HEK293T (cell line): ENCODE data around the gene FRYL.

Experiments
- CTCF ChIA-PET: fragments of 350-600 bp; formaldehyde crosslinking; extraction: SDS; loops from one replicate; lab custom pipeline; 2021; ENCODE audit warnings: antibody characterized with exemption, inconsistent platforms; lab: Yijun Ruan, JAX
- POLR2A ChIA-PET: fragments of 350-600 bp; formaldehyde crosslinking; extraction: SDS; loops from one replicate; lab custom pipeline; 2020; ENCODE audit warnings: antibody characterized with exemption, inconsistent platforms; lab: Yijun Ruan, JAX
- DNase-seq: peaks from one replicate; pipeline ENCODE4 v3.0.0; 2012; ENCODE audit warnings: mixed read lengths; ENCODE audit errors: extremely low spot score
- ARNT ChIP-seq: fragments of 450-650 bp; IDR thresholded peaks from 2 replicates; pipeline ENCODE4 v1.6.1; 2017; ENCODE audit warnings: mild to moderate bottlenecking
- BHLHE40 ChIP-seq: fragments of 450-650 bp; IDR thresholded peaks from 2 replicates; pipeline ENCODE4 v1.6.1; 2016; ENCODE audit warnings: mild to moderate bottlenecking, moderate library complexity, borderline replicate concordance
- CTBP1 ChIP-seq: fragments of 450-650 bp; IDR thresholded peaks from 2 replicates; pipeline ENCODE4 v1.6.1; 2016; ENCODE audit warnings: borderline replicate concordance
- ELF4 ChIP-seq: fragments of 450-650 bp; IDR thresholded peaks from 2 replicates; pipeline ENCODE4 v1.6.1; 2017; ENCODE audit warnings: antibody characterized with exemption
- FOXA1 ChIP-seq: fragments of 450-650 bp; IDR thresholded peaks from 2 replicates; pipeline ENCODE4 v1.6.1; 2016; ENCODE audit warnings: mild to moderate bottlenecking
- FOXK2 ChIP-seq: fragments of 450-650 bp; IDR thresholded peaks from 2 replicates; pipeline ENCODE4 v1.6.1; 2016; ENCODE audit warnings: mild to moderate bottlenecking
- FOXM1 ChIP-seq: fragments of 450-650 bp; IDR thresholded peaks from 2 replicates; pipeline ENCODE4 v1.6.1; 2017; ENCODE audit warnings: mild to moderate bottlenecking, borderline replicate concordance
- HDGF ChIP-seq: fragments of 450-650 bp; IDR thresholded peaks from 2 replicates; pipeline ENCODE4 v1.6.1; 2017; ENCODE audit warnings: antibody characterized with exemption, borderline replicate concordance
- L3MBTL2 ChIP-seq: fragments of 450-650 bp; conservative IDR thresholded peaks from 2 replicates; pipeline ENCODE4 v1.6.1; 2016; ENCODE audit warnings: mild to moderate bottlenecking
- LEF1 ChIP-seq: fragments of 450-650 bp; IDR thresholded peaks from 2 replicates; pipeline ENCODE4 v1.6.1; 2017; ENCODE audit warnings: mild to moderate bottlenecking, borderline replicate concordance
- NFRKB ChIP-seq: fragments of 450-650 bp; IDR thresholded peaks from 2 replicates; pipeline ENCODE4 v1.6.1; 2016; ENCODE audit warnings: mild to moderate bottlenecking, moderate library complexity
- SP1 ChIP-seq: fragments of 450-650 bp; IDR thresholded peaks from 2 replicates; pipeline ENCODE4 v1.6.1; 2017
- SUZ12 ChIP-seq: fragments of 450-650 bp; IDR thresholded peaks from 2 replicates; pipeline ENCODE4 v1.6.1; 2016; ENCODE audit warnings: mild to moderate bottlenecking
- TARDBP ChIP-seq: fragments of 450-650 bp; IDR thresholded peaks from 2 replicates; pipeline ENCODE4 v1.6.1; 2016
- ZNF384 ChIP-seq: fragments of 450-650 bp; IDR thresholded peaks from 2 replicates; pipeline ENCODE4 v1.6.1; 2016
- TF ChIP-seq, protein P1 (sequence below): fragments of 450-650 bp; IDR thresholded peaks from 2 replicates; pipeline ENCODE4 v1.6.1; 2016

FRYL gene

DNA sequence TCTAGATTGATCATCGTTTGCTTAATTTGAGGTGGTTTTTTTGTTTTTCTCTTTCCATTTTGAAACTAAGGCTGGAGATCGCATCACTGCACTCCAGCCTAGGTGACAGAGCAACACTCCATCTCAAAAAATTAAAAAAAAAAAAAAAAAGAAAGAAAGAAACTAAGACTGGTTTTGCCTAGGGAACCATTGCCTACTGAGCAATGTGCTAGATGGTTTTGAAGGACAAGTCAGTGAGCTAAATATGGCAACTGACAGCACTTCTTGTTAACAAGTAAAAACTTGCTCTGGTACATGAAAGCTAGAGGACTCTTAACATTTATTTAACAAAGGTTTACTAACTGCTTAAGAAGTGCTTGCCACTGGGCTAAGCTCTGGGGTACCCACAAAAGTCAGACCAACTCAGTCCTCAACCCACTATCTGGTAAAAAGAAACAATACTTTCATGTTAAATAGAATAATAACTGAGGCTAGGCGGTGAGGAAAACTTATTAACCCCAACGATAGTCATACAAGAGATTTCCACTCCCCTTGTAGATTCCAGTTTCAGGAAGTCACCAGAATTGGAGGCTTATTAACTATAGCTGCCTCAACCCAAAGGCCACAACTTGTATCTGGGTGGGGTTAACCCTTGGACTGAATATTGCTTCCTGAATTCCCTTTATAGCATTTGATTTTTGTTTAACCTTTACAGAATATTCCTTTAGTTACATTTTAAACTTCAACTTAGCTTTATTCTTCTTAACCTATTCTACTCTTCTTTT is 111.6 kb downstream of the FRYL start:
- ChIA-PET CTCF (interaction anchor here (0.9 kb wide), 1 partner anchor 90 kb away, joined by 4 read pairs; no protein-coding TSS in a partner anchor), POLR2A (no interaction called here)
- no peak for TF ChIP-seq TARDBP
- no peak for TF ChIP-seq L3MBTL2
- TF ChIP-seq HDGF, result no peak
- TF ChIP-seq NFRKB, result no peak
- no peak for TF ChIP-seq FOXA1
- TF ChIP-seq LEF1, result no peak
- no peak for TF ChIP-seq ELF4
- no peak for TF ChIP-seq FOXK2
- no peak for TF ChIP-seq SUZ12
- TF ChIP-seq, protein P1, sequence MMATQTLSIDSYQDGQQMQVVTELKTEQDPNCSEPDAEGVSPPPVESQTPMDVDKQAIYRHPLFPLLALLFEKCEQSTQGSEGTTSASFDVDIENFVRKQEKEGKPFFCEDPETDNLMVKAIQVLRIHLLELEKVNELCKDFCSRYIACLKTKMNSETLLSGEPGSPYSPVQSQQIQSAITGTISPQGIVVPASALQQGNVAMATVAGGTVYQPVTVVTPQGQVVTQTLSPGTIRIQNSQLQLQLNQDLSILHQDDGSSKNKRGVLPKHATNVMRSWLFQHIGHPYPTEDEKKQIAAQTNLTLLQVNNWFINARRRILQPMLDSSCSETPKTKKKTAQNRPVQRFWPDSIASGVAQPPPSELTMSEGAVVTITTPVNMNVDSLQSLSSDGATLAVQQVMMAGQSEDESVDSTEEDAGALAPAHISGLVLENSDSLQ, result no peak
- no peak for TF ChIP-seq FOXM1
- TF ChIP-seq BHLHE40, result no peak
- TF ChIP-seq ARNT, result no peak
- no peak for TF ChIP-seq ZNF384
- no peak for TF ChIP-seq CTBP1
- TF ChIP-seq SP1, result no peak
- no peak for DNase-seq

DNA sequence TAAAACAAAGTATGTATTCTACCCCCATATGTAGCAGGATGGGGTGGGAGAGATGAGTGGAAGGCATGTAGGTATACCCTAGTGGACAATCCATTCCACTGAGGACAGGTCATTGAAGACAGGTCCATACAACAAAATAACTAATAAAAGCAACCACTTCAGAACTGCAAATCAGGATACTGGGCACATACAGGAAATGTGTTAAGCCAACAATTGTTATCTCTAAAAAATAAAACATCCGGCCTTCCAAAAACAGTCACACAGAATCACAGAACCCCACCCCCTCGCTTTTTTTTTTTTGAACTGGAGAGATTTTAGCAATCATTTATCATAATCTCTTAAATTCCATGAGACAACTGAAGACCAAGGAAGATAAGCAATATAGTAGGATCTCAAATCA is 112.9 kb downstream of the FRYL start:
- POLR2A ChIA-PET, result interaction anchor here (0.6 kb wide), 1 partner anchor 10 kb away, joined by 3 read pairs; no protein-coding TSS in a partner anchor
- no peak for TF ChIP-seq TARDBP
- TF ChIP-seq FOXM1, result no peak
- no peak for TF ChIP-seq ZNF384
- TF ChIP-seq CTBP1, result no peak
- TF ChIP-seq, protein P1, result no peak
- TF ChIP-seq ELF4, result no peak
- TF ChIP-seq SP1, result no peak
- no peak for TF ChIP-seq BHLHE40
- no peak for TF ChIP-seq HDGF
- no peak for TF ChIP-seq FOXA1
- TF ChIP-seq FOXK2, result no peak
- no peak for TF ChIP-seq ARNT
- TF ChIP-seq NFRKB, result no peak
- no peak for TF ChIP-seq SUZ12
- TF ChIP-seq L3MBTL2, result no peak
- TF ChIP-seq LEF1, result no peak
- CTCF ChIA-PET, result interaction anchor here (0.6 kb wide), 1 partner anchor 10 kb away, joined by 3 read pairs; no protein-coding TSS in a partner anchor
- DNase-seq, result no peak

DNA sequence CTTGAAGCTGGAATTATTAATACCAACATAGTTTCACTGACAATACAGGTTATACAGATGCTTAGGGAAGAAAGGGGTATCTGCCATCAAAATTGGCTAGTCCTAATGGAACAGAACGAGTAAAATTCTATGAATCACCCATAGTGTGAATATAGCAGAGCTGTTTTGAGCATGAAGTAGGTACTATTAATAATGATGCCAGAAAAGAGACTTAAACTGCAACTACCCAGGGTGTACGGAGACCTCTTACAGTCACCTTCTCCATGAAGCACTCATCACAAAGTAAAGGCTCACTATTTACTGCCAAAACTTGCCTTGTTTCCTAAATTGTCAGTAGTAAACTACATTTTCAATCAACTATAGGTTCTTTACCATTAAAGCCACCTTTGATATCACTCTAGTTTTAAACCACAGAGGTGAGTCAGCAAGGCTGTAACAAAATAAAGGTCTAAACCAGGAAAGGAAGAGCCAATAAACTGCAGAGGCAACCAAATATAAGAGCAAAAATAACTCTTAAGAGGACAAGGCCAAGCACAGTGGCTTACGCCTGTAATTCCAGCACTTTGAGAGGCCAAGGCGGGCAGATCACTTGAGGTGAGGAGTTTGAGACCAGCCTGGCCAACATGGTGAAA is 114.4 kb downstream of the FRYL start:
- TF ChIP-seq LEF1 (no peak), NFRKB (no peak), FOXA1 (no peak), L3MBTL2 (no peak), BHLHE40 (no peak), ELF4 (no peak)
- ChIA-PET CTCF (no interaction called here), POLR2A (no interaction called here)
- no peak for DNase-seq

DNA sequence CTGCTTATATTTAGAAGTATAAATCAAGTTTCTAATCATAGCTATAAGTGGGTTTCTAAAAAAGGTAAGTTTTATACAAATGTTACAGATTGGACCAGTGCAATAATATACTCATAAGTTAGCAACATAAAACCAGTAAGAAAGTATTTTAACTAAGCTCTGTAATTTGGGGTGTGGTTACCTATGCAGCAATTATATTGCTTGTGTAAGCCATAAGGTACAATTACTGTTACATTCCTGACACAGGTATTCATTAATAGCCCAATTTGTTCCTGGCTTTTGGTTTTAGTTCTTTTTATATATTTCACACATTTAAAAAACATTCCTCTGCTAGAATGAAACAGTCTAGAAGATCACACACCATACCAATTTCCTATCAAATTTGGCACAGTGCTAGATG is 115.1 kb downstream of the FRYL start:
- ChIA-PET POLR2A (no interaction called here), CTCF (no interaction called here)
- no peak for DNase-seq
- no peak for TF ChIP-seq FOXM1

DNA sequence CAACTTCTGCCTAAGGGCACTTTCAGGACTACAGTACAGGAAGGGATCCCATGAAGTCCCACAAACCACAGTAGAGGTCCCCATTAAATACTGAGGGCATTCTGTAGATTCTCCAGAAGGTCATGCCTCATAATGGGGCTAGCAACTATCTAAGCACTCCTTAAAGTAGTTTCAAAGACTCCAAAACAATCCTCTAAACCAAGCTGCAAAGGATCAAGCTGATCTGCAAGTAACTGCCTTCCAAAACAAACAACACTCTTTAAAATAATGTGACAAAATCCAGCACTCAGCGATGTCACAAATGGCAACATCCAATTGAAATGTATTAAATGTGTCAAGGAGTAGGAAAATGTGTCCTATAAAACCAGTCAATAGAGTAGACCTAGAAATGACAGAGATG is 118.7 kb downstream of the FRYL start:
- CTCF ChIA-PET, result no interaction called here
- TF ChIP-seq FOXA1 (no peak), ZNF384 (no peak)
- TF ChIP-seq, protein P1, result 0 out of 2 replicates have a peak, but pooled peaks have one; percentile 8
- POLR2A ChIA-PET, result no interaction called here

DNA sequence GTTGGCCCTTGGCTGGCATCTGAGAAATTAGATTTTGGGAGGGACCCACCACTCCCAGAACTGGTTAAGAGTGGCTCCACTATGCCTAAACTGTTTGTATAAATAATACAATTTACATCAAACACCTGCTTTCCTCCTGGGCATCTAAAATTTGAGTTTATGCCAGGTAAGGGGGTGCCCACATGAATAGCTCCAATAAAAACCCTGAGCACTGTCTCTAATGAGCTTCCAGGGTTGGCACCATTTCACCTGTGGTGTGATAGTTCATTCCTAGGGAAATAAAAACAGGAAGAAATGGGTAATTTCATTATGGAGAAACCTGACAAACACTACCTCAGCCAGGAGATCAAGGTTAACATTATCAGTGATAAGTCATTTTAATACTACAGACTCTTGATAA is 119.7 kb downstream of the FRYL start:
- TF ChIP-seq ZNF384, result no peak
- no peak for TF ChIP-seq NFRKB
- TF ChIP-seq ARNT, result no peak
- TF ChIP-seq SUZ12, result no peak
- TF ChIP-seq TARDBP, result no peak
- TF ChIP-seq FOXK2, result no peak
- no peak for TF ChIP-seq SP1
- no peak for TF ChIP-seq FOXA1
- no peak for TF ChIP-seq CTBP1
- TF ChIP-seq BHLHE40, result no peak
- no peak for TF ChIP-seq HDGF
- TF ChIP-seq, protein P1, result no peak
- TF ChIP-seq L3MBTL2, result no peak
- ChIA-PET POLR2A (no interaction called here), CTCF (no interaction called here)
- DNase-seq, result no peak

More for the DNA sequence above, 118.7 kb downstream of the FRYL start:
- no peak for DNase-seq
